ENCODE data around the gene COL5A2.

Gene COL5A2

DNA sequence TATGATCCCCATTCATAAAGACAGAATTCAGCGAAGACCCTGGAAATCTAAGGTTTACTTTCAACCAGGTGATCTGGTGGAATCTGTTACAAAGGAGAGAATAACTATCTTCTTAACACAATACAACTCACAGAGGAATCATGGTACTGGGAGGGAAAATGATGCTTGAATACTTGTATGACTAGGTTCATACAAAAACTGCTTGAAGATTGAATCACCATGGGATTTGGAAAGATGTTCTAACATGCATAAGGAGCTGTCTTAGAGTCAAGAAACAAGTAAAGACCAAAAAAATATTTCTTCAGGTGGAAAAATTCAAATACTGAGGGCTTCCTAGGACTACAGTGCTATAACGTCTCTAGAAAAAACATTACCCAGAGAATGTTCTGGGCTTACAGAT lies 32.2 kb downstream of the COL5A2 start:
- DNase-seq = no peak

- no peak for DNase-seq
These were observed 33.0 kb downstream of the COL5A2 start for GRCh38 chr2:189146553-189146952.

- no peak for DNase-seq
These were observed 34.8 kb downstream of the COL5A2 start for GRCh38 chr2:189144700-189145211.

DNA sequence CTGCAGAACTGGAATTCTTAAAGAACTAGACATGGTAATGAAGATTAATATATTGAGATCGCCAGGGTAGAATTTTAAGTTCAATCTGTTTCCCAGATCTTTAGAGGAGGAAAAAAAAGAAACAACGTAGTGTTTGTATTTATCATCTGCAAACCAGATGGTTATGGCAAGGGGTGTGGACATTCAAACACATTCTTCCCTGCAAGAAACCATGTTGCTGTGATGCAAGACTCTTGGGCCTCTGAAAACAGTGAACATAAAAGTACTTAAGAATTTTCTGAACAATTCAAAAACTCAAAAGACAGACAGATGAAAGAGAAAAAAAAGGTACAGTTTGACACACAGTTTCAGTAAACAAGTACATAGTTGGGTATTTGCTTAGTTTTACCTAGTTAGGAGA lies 35.6 kb downstream of the COL5A2 start:
- no peak for DNase-seq

DNA sequence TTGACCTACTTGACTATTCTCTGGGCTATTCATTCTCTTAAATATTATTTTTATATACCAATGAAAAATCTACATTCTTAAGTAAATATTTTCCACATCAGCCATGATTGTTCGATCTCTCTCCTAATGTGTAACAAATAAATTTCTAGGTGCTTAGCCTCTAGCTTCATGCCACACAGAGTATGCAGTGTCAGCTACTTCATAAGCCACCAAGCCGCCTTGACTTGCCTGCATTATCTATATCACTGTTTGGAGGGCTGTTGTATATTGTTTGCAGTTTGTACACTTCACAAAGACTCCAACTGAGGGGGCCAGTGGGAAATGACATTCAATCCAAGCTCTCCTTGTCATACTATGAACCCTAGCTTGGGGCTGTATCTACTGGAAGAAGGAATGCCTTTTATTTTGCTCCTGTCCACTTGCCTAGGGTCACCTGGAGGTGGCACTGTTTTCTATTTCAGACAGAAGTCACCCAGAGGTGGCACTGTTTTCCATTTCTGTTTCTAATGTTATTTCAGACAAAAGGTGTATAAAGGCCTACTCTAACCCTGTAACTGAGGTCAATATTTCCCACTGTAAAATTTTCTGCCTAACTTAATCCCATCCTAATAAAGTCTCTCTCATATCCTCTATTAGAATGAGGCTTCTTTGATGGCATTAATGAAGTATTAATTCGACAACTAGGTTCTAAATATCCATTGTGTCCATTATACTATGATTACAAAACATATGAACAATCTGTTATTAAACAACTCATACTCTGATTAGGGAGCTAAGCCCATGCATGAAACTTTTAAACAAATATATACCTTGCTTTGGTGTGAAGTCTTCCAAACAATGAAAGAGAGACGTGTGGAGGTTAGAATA lies 36.4 kb downstream of the COL5A2 start:
- DNase-seq = peak; percentile 60

- no peak for DNase-seq
These were observed 40.8 kb downstream of the COL5A2 start for GRCh38 chr2:189138800-189139199.

GRCh38 chr2:189137519-189137918 lies 42.0 kb downstream of the COL5A2 start:
- no peak for DNase-seq

- DNase-seq = no peak
These were observed 45.1 kb downstream of the COL5A2 start for GRCh38 chr2:189134485-189134884.

GRCh38 chr2:189131991-189132390 lies 47.6 kb downstream of the COL5A2 start:
- DNase-seq = no peak

- no peak for DNase-seq
These were observed 49.6 kb downstream of the COL5A2 start for GRCh38 chr2:189129971-189130370.

GRCh38 chr2:189128970-189129369 lies 50.6 kb downstream of the COL5A2 start:
- no peak for DNase-seq

DNA sequence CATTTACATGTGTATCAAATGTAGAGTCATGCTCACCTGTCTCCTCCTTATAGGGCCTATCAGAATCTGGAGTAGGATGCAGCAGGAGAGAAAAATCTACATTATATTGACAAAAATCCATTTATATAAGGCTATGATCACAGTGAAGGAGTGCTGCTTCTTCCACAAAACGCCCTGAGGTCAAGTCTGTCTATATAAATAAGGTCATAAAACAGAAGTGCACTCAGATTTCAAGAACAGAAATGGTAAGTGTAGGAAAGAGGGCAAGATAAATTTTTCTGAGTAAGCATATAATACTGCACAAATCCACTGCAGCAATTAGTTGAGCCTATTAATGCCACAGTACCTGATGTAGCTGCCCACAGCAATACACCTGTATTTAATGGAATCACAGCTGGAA lies 51.8 kb downstream of the COL5A2 start:
- no peak for DNase-seq

DNA sequence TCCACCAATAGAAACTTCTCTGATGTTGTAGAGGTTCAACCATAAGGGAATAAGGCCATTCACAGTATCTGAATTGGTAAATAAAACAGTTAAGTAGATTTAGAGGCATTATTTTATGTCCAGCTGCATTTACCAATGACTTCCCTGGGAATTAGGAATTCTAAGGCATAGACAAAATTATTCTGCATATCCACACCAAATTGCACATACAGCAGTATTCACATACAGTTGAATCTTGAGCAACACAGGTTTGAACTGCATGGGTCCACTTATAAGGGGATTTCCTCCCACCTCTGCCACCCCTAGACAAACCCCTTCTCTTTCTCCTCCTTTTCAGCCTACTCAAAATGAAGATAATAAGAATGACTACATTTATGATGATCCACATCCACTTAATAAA lies 54.4 kb downstream of the COL5A2 start:
- DNase-seq = no peak

DNA sequence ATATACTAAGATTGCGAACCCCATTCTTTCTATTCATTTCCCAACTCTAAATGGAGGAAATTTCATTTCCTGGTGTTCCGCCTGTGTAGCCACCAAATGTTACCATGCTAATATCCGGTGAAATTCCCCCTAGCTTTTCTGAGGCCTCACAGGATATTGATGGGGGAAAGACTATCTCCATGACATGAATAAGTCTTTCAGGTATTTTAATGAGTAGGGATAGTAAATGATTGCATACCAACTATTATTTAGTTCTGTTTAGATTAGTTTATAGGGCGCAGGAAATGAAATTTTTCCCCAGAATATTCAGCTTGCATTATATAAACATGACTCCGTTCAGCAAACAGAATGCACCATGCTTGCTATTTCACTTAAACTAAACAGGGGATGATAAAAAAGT lies 55.4 kb downstream of the COL5A2 start:
- no peak for DNase-seq

DNA sequence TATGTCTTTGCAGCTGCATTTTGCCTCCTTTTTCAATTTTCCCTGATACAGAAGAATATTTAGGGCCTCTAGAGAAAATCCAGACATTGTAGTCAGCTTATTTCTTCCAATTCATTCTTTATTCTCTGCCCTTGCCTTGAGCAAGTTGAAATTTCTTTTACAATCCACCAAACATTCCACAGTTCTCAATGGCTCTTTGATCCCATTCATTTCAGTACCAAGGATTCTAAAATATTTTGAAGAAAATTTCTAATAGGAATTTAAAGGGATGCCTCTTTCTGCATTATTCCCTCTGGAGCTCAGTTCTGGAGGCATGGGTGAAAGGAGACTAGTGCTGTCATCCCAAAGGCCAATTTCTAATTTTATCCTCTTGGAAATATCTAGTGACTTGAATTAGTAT lies 61.2 kb downstream of the COL5A2 start:
- DNase-seq = no peak

GRCh38 chr2:189116979-189117378 lies 62.6 kb downstream of the COL5A2 start:
- no peak for DNase-seq

DNA sequence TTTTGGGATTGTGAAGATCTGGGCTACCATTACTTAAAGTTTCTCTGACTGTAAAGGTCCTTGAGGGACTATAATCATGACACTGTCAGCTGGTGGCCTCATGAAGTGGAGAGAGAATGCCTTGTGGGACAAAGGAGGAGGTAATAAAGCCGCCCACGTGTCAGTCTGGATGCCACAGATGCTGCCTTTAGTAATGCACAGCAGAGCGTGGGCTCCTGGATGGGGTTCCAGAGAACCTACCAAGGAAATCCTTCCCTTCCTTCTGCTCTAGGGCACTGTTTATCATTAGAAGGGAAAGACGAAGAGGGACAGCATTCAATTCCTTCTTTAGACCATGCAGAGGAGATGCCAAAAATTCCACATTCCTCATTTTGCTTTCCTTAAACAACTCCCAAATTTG lies 63.5 kb downstream of the COL5A2 start:
- DNase-seq = peak; percentile 8

DNA sequence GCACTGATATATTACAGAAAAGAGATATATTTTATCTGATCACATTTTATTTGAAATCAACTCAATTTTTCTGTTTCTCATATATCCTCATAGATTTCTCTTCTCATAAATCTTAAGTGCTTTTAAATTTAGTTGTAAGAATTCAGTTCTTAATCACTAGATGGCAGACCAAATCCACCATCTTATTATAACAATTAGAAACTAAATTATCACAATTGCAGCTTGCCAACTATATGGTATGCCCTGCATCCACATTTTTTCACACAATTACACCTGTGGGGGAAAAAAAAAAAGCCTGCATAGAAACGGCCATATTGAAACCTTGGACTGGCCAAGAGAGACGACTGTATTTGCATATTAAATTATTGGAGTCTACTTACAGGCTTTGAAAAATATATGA lies 64.4 kb downstream of the COL5A2 start:
- DNase-seq = no peak

GRCh38 chr2:189113963-189114362 lies 65.6 kb downstream of the COL5A2 start:
- DNase-seq = no peak

GRCh38 chr2:189111063-189111715 lies 68.4 kb downstream of the COL5A2 start:
- no peak for DNase-seq

DNA sequence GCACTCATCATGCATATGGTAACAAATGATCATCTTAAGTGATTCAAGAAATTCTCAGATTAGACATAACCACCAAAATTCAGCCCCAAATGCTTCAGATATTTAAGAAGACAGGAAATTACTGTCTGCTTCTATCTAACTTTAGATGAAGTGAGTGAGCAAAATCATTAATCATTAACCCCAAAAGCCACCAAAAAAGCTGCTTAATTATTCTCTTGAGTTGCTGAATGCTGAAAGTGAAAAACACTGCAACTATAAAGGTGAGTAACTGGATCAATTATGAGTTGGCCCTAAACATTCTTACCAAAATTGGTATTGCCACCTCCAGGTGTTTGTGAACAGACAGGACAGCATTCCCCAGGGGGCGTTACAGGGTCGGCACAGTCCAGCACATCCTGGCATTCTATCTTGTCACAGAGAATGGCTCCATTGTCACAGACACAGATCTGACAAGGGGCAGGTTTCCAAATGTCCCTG lies 69.6 kb downstream of the COL5A2 start:
- no peak for DNase-seq

DNA sequence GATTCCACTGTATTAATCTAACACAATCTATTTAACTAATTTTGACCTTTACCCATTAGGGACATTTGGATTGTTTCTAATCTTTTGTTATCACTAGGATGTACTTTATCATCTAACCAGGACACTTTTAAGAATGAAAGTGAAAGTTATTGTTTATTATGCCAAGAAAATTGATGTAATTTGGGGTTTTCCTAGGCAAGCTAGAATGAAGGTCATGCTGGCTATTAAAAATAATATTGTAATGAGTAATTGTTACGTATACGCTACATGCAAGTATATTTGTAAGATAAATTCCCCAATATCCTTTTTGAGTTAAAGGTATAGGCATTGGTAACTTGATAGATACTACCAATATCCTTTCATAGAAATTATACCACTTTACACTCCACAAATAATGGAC lies 74.6 kb downstream of the COL5A2 start:
- no peak for DNase-seq

GRCh38 chr2:189102735-189103134 lies 76.8 kb downstream of the COL5A2 start:
- no peak for DNase-seq

- no peak for DNase-seq
These were observed 81.6 kb downstream of the COL5A2 start for GRCh38 chr2:189097934-189098333.
